HG03108 (cell line): Measurements from ENCODE around the gene ANKRD36C.
A peak's percentile ranks its signal among the peaks of the same experiment; 100 is the strongest.
"Not testable (repeated sequence)": the region's sequence is repeated elsewhere in the genome, so short reads cannot be mapped to it uniquely, and the experiment has no call there.

Experiments used
- ATAC-seq: cut with Tn5 transposase; IDR thresholded peaks from one replicate; pipeline ENCODE4 v1.9.1; 2021; ENCODE audit warnings: moderate library complexity; ENCODE audit not compliant: unreplicated experiment

Gene ANKRD36C

GRCh38 chr2:96008051-96008450, 16.4 kb upstream of the ANKRD36C start:
- ATAC-seq, result not testable (repeated sequence)

GRCh38 chr2:96006248-96006647, 14.6 kb upstream of the ANKRD36C start:
- ATAC-seq, result not testable (repeated sequence)

GRCh38 chr2:95992520-95993272, 1.1 kb upstream of the ANKRD36C start:
- peak; percentile 30 for ATAC-seq

GRCh38 chr2:95992102-95992501, 478 bp upstream of the ANKRD36C start:
- ATAC-seq, result peak; percentile 38

DNA sequence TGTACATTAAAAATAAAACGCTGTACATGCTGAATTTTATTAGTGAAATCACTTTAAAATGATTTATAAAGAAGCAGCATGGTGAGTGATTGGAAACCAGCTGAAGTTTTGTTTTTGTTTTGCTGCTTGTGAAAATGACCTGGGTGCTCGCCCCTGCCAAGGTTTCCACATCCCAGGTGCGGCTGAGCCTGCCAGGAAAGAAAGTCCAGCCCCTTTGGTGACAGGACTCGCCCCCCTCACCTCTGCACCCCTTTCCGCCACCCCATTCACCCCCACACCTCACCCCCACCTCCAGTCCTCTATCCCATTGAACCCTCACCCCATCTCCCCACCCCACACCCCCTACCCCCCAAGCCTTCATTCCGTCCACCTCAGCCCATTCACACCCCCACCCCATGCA, 740 bp downstream of the ANKRD36C start:
- ATAC-seq, result not testable (repeated sequence)

DNA sequence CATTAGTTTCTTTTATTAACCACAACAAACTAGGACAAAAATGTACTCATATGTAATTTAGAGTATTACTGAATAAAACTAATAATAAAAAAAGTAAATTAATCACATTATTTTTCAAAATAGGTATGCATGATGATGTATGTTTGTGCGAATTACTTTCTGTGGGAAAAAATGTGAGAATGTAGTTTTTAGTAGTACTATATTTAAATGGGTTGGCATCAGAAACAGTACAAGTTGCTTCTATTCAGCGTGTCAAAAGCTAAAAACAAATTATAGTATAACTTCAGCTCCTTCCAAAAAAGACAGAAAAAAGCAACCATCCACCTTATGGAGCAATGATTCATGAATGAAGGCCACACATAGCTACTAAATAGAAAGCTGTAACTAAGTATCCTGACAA, 40.0 kb downstream of the ANKRD36C start:
- ATAC-seq, result not testable (repeated sequence)

DNA sequence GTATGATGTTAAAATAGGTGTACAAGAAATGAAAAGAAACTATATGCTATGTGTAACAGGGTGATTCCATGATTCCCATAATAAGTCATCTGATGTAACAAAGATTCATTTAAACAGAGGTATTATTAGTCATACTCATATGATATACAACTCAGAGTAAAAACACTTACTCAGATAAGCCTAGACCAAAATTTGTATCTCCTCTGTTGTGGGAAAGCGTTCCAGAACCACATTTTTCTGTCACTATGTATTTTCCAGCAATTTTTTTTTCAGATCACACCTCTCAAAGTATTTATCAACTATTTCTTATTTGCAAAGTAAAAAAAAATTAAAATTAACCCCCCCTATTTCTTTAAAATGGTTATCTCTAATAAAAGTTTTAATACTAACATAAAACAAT, 43.6 kb downstream of the ANKRD36C start:
- not testable (repeated sequence) for ATAC-seq

DNA sequence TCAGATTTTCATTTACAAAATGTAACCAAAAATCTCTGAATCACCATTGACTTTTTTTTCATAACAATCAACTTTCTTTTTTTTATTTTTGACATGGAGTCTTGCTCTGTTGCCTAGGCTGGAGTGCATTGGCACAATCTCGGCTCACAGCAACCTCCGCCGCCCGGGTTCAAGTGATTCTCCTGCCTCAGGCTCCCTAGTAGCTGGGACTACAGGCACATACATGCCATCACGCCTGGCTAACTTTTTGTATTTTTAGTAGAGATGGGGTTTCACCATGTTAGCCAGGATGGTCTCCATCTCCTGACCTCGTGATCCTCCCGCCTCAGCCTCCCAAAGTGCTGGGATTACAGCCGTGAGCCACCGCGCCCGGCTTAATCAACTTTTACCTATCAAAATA, 51.7 kb downstream of the ANKRD36C start:
- ATAC-seq, result not testable (repeated sequence)

DNA sequence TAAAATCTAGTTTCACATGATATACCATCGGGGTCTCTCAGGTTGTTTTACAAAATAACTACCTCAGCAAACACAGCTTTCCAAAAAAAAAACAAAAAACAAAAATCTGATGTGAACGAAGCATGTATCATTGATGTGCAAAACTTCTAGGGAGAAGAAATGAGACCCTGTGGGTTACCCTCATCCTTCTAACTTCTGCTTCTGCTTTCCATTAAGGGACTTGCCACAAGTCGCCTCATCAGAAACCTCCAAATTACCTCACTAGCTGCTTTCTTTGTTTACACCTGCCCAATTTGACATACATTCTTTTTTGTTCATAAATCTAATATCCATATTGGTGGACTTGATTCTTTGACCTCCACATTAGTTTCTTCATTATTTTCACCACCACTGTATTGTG, 60.9 kb downstream of the ANKRD36C start:
- not testable (repeated sequence) for ATAC-seq

GRCh38 chr2:95917007-95917406, 74.6 kb downstream of the ANKRD36C start:
- not testable (repeated sequence) for ATAC-seq

DNA sequence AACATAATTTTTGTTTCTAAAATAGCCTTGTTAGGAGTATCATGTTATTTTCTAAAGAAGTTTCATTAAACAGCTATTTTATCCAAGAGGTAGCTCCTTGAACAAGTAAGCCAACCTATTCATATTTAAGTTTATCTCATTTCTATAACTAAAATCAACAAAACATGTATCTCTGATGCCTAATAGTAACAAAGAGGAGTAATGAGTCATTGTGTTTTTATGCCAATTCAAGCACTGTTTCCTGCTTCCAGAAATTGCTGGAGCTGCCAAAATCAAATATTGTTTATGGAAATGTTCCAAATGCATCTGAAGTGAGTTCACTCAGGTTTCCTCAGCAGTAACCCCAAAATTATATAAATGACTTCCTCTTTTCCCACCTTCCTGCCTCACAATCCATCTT, 76.5 kb downstream of the ANKRD36C start:
- ATAC-seq, result not testable (repeated sequence)

GRCh38 chr2:95911431-95911830, 80.2 kb downstream of the ANKRD36C start:
- not testable (repeated sequence) for ATAC-seq

DNA sequence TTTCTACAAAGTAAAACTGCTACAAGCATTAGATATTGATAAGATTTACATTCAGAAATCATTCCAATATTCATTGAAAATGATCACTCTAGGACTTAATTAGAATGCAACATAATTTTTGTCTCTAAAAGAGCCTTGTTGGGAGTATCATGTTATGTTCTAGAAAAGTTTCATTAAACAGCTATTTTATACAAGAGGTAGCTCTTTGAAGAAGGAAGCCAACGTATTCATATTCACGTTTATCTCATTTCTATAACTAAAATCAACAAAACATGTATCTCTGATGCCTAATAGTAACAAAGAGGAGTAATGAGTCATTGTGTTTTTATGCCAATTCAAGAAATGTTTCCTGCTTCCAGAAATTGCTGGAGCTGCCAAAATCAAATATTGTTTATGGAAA, 97.2 kb downstream of the ANKRD36C start:
- ATAC-seq, result not testable (repeated sequence)

DNA sequence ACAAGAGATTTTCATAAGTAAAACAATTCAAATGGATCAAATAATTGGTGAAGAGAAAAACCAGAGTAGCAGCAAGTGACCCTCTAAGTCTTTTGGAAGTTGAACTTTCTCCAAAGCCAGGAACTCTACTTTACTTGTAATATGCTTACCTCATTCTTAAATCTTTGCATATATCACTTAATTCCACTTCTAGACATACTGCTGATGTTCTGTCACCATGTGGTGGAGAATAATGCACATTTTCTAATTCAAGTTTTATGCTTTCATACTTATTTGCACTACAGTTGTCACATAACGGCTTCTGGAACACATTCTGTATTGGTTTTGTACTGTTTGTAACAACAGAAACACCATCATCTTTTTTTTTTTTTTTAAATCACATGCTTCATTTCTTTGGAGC, 123.7 kb downstream of the ANKRD36C start:
- ATAC-seq, result not testable (repeated sequence)

DNA sequence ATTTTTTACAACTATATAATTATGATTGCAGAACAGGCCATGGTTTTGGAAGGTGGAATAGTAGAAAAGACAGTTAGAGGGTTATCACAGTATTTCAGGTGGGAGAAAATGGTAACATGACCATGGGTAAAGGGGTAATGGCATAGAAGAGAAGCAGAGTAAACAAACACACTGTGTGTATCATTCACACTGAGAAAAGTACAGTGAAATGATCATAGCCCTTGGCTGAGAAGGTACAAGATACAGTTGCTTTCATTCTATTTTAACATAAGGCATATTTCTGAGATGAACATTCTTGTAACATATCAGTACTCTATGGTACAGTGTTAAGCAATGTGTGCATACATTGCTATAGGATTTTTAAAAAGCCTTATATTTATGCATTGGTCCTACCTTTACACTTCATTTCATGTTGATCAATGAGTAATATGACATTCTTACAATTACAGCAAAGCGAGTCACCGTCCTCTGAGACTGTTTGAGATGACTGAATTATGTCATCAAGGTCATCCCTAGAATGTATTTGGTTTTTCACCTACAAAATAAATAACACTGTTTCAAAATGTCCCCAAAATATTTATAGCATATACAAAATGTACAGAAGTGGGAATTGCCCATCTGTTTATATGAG, 124.5 kb downstream of the ANKRD36C start:
- not testable (repeated sequence) for ATAC-seq

DNA sequence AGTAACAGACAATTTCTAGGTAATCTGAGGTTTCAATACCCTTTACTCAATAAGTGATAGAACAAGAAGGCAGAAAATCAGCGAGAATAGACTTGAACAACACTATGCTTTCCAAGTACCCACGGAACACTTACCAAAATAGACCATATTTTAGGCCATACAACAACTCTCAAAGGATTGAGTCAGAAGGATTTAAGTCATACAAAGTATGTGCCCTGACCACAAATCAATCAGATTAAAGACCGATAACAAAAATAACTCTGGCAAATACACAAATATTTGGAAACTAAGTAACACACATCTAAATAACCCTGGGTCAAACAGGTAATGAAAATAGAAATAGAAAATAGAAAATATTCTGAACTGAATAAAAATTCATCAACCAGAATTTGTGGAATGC, 129.5 kb downstream of the ANKRD36C start:
- ATAC-seq, result not testable (repeated sequence)

DNA sequence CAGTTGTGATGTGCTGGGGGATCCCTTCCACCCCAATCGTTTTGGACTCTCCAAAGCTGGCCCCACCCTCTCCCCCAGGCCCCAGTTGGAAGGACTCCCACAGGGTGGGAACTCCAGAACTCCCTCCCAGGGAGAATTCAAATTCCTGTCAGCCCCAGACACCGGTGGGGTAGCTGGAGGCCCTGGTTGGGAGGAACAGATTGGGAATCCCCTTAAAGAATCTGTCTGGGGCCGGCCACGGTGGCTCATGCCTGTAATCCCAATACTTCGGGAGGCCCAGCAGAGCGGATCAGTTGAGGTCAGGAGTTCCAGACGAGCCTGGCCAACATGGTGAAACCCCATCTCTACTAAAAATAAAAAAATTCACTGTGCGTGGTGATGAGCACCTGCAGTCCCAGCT, 155.5 kb downstream of the ANKRD36C start:
- no peak for ATAC-seq

- ATAC-seq, result not testable (repeated sequence)
Measured at GRCh38 chr2:95834077-95835013, 157.3 kb downstream of the ANKRD36C start.

- ATAC-seq, result not testable (repeated sequence)
Measured at GRCh38 chr2:95824218-95824617, 167.4 kb downstream of the ANKRD36C start.

- not testable (repeated sequence) for ATAC-seq
Measured at GRCh38 chr2:95817521-95817920, 174.1 kb downstream of the ANKRD36C start.

DNA sequence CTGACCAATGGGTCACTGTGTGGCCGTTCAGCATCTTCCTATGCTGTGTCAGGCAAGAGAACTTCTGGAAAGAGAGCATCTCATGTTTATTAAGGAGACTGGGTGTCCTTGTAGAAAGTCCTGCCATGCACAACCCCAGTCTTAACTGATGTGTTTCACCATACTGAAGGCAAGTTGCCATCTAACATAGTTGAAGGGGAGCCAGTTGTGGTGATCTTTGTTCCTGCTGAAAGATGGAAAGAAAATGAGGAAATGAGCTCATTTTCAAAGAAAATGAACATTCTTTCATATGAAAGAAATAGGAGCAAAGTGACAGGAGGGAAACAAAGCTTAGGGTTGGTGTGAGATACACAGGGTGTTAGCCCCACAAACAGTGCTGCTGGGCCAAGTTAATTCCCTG, 178.3 kb downstream of the ANKRD36C start:
- ATAC-seq, result not testable (repeated sequence)
